NB4 (cell line): ENCODE measurements around the gene RPS6KC1.

ENCODE experiments used
- POLR2A ChIP-seq: IDR thresholded peaks from 2 replicates; pipeline ENCODE4 v1.6.1; 2011; ENCODE audit warnings: mild to moderate bottlenecking; ENCODE audit not compliant: insufficient read length; ENCODE audit errors: extremely low read depth
- TF ChIP-seq, protein P1 (sequence below): IDR thresholded peaks from one replicate; pipeline ENCODE4 v1.5.1; 2012; ENCODE audit warnings: low read depth, low read length
- TF ChIP-seq, protein P2 (sequence below): IDR thresholded peaks from 2 replicates; pipeline ENCODE4 v1.6.1; 2011; ENCODE audit warnings: low read depth, low read length

DNA sequence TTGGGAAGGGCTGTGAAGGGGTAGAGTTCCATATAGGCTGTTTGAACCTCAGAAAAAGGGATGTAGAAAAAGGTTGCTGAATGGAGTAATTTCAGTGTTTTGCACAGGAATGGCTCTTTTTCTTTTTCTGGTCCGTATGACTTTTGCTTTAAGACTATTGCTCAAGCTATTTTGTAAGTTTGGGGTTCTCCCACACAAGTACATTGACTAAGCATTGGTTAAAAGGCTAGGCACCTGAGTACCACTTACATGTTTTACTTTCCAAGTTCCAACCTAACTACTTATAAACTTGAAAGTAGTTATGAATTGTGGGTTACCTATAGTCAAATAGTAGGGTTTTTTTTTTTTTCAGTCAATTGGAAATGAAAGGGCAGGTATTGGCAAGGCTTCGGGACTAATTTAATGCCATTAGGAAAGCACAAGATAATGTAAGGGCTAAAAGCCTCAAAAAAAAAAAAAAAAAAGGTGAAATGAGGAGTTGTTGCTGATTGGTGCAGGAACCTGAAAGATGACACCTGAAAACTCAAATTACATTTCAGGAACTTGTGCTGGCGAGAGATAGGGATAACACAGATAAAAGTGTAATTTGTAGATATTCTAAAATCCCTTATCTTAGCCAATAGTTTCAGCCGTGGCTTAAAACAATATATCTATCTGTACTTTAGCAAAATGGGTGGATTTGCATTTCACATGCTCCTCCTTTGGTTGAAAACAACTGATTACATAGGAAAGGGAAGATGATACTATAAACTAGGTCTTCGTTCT, 209.5 kb downstream of the RPS6KC1 start:
- no peak for TF ChIP-seq POLR2A
- TF ChIP-seq, protein P1, sequence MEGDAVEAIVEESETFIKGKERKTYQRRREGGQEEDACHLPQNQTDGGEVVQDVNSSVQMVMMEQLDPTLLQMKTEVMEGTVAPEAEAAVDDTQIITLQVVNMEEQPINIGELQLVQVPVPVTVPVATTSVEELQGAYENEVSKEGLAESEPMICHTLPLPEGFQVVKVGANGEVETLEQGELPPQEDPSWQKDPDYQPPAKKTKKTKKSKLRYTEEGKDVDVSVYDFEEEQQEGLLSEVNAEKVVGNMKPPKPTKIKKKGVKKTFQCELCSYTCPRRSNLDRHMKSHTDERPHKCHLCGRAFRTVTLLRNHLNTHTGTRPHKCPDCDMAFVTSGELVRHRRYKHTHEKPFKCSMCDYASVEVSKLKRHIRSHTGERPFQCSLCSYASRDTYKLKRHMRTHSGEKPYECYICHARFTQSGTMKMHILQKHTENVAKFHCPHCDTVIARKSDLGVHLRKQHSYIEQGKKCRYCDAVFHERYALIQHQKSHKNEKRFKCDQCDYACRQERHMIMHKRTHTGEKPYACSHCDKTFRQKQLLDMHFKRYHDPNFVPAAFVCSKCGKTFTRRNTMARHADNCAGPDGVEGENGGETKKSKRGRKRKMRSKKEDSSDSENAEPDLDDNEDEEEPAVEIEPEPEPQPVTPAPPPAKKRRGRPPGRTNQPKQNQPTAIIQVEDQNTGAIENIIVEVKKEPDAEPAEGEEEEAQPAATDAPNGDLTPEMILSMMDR, result no peak
- TF ChIP-seq, protein P2, sequence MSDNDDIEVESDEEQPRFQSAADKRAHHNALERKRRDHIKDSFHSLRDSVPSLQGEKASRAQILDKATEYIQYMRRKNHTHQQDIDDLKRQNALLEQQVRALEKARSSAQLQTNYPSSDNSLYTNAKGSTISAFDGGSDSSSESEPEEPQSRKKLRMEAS, result no peak
